ENCODE data around the gene KLHDC4. TPM values are rescaled to one million over a fixed set of nuclear protein-coding genes. Genes with fewer than 3 reads are reported as not detected.

The KLHDC4 gene
- total and polyA plus RNA-seq, 9 of the 15 experiments (the other 6 are each of a cell fraction or from before 2014, with no cell fraction given) = 1.3 to 68.1 (median 32.8) TPM

DNA sequence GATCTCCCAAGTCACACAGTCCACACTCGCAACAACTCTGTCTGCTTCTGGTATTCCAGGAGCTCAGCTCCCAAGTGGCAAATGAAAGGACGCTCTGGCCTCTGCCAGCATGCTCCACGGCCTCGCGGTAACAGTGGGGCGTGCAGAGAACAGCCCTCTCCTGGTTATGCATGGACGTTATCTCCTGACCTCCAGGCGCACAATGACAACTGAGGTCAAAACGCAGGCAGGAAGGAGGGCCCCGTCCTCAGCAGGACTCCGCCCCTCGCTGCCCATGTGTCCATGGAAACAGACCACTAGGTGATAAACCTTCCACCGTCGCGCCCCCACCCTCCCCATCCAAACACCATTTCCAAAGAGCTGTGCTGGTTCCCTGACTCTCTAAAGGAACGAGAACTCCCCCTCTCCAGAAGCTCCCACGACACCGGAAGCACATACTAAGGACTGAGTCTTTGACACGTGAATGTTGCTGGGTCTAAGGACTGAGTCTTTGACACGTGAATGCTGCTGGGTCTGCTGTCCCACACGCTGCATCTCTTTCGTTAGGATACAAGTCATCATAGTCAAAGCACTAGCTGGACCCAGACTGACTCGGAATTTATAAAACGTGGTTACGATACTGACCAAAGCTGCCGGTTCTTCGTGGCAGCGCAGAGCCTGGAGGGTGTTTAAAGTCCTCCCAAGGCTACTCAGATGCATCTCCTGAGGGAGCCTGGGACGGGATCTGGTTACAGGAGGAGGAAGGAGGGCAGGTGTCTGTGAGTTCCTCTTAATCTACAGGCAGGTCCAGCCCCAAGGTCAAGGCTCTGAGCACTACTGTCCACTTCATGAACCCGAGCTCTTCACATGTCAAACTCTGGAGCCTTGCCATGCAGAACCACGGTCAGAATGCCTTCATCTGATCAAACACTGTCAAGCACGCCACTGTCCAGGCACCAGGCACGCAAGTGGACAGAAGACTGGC lies 43.9 kb downstream of the KLHDC4 start (continued):
- TF ChIP-seq, protein P1, sequence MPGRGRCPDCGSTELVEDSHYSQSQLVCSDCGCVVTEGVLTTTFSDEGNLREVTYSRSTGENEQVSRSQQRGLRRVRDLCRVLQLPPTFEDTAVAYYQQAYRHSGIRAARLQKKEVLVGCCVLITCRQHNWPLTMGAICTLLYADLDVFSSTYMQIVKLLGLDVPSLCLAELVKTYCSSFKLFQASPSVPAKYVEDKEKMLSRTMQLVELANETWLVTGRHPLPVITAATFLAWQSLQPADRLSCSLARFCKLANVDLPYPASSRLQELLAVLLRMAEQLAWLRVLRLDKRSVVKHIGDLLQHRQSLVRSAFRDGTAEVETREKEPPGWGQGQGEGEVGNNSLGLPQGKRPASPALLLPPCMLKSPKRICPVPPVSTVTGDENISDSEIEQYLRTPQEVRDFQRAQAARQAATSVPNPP (IDR thresholded peaks at IDR 0.05; ENCODE audit: borderline replicate concordance, insufficient read depth, insufficient read length) = no peak
- TF ChIP-seq ZNF354B (CRISPR knock-in tag; IDR thresholded peaks at IDR 0.05) (no peak), XRCC4 (IDR thresholded peaks at IDR 0.05; ENCODE audit: extremely low read depth, insufficient read depth, insufficient read length) (no peak), ARID1B (IDR thresholded peaks at IDR 0.05) (peak; percentile 92), PCBP2 (IDR thresholded peaks at IDR 0.05; ENCODE audit: low read depth, low read length, poor library complexity, severe bottlenecking) (no peak), XRCC3 (IDR thresholded peaks at IDR 0.05) (no peak), KDM5B (IDR thresholded peaks at IDR 0.05; ENCODE audit: insufficient replicate concordance, low read depth, low read length) (no peak), ZFP36 (IDR thresholded peaks at IDR 0.05; ENCODE audit: low read depth, low read length, partially characterized antibody) (no peak), SOX6 (IDR thresholded peaks at IDR 0.05) (peak; percentile 89)
- TF ChIP-seq, protein P2, sequence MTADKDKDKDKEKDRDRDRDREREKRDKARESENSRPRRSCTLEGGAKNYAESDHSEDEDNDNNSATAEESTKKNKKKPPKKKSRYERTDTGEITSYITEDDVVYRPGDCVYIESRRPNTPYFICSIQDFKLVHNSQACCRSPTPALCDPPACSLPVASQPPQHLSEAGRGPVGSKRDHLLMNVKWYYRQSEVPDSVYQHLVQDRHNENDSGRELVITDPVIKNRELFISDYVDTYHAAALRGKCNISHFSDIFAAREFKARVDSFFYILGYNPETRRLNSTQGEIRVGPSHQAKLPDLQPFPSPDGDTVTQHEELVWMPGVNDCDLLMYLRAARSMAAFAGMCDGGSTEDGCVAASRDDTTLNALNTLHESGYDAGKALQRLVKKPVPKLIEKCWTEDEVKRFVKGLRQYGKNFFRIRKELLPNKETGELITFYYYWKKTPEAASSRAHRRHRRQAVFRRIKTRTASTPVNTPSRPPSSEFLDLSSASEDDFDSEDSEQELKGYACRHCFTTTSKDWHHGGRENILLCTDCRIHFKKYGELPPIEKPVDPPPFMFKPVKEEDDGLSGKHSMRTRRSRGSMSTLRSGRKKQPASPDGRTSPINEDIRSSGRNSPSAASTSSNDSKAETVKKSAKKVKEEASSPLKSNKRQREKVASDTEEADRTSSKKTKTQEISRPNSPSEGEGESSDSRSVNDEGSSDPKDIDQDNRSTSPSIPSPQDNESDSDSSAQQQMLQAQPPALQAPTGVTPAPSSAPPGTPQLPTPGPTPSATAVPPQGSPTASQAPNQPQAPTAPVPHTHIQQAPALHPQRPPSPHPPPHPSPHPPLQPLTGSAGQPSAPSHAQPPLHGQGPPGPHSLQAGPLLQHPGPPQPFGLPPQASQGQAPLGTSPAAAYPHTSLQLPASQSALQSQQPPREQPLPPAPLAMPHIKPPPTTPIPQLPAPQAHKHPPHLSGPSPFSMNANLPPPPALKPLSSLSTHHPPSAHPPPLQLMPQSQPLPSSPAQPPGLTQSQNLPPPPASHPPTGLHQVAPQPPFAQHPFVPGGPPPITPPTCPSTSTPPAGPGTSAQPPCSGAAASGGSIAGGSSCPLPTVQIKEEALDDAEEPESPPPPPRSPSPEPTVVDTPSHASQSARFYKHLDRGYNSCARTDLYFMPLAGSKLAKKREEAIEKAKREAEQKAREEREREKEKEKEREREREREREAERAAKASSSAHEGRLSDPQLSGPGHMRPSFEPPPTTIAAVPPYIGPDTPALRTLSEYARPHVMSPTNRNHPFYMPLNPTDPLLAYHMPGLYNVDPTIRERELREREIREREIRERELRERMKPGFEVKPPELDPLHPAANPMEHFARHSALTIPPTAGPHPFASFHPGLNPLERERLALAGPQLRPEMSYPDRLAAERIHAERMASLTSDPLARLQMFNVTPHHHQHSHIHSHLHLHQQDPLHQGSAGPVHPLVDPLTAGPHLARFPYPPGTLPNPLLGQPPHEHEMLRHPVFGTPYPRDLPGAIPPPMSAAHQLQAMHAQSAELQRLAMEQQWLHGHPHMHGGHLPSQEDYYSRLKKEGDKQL (CRISPR knock-in tag; IDR thresholded peaks at IDR 0.05; ENCODE audit: borderline replicate concordance) = no peak
- TF ChIP-seq, protein P3, sequence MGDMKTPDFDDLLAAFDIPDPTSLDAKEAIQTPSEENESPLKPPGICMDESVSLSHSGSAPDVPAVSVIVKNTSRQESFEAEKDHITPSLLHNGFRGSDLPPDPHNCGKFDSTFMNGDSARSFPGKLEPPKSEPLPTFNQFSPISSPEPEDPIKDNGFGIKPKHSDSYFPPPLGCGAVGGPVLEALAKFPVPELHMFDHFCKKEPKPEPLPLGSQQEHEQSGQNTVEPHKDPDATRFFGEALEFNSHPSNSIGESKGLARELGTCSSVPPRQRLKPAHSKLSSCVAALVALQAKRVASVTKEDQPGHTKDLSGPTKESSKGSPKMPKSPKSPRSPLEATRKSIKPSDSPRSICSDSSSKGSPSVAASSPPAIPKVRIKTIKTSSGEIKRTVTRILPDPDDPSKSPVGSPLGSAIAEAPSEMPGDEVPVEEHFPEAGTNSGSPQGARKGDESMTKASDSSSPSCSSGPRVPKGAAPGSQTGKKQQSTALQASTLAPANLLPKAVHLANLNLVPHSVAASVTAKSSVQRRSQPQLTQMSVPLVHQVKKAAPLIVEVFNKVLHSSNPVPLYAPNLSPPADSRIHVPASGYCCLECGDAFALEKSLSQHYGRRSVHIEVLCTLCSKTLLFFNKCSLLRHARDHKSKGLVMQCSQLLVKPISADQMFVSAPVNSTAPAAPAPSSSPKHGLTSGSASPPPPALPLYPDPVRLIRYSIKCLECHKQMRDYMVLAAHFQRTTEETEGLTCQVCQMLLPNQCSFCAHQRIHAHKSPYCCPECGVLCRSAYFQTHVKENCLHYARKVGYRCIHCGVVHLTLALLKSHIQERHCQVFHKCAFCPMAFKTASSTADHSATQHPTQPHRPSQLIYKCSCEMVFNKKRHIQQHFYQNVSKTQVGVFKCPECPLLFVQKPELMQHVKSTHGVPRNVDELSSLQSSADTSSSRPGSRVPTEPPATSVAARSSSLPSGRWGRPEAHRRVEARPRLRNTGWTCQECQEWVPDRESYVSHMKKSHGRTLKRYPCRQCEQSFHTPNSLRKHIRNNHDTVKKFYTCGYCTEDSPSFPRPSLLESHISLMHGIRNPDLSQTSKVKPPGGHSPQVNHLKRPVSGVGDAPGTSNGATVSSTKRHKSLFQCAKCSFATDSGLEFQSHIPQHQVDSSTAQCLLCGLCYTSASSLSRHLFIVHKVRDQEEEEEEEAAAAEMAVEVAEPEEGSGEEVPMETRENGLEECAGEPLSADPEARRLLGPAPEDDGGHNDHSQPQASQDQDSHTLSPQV (IDR thresholded peaks at IDR 0.05) = peak; percentile 86
- TF ChIP-seq, protein P4, sequence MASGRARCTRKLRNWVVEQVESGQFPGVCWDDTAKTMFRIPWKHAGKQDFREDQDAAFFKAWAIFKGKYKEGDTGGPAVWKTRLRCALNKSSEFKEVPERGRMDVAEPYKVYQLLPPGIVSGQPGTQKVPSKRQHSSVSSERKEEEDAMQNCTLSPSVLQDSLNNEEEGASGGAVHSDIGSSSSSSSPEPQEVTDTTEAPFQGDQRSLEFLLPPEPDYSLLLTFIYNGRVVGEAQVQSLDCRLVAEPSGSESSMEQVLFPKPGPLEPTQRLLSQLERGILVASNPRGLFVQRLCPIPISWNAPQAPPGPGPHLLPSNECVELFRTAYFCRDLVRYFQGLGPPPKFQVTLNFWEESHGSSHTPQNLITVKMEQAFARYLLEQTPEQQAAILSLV (tag; IDR thresholded peaks at IDR 0.05) = no peak
- TF ChIP-seq, protein P5, sequence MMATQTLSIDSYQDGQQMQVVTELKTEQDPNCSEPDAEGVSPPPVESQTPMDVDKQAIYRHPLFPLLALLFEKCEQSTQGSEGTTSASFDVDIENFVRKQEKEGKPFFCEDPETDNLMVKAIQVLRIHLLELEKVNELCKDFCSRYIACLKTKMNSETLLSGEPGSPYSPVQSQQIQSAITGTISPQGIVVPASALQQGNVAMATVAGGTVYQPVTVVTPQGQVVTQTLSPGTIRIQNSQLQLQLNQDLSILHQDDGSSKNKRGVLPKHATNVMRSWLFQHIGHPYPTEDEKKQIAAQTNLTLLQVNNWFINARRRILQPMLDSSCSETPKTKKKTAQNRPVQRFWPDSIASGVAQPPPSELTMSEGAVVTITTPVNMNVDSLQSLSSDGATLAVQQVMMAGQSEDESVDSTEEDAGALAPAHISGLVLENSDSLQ (IDR thresholded peaks at IDR 0.05) = peak; percentile 54
